Fibroblast of villous mesenchyme (primary cell): Measurements from ENCODE around the gene PDILT. TPM values are rescaled to one million over a fixed set of nuclear protein-coding genes. Genes with fewer than 3 reads are reported as not detected.
"Not testable (repeated sequence)": the region's sequence is repeated elsewhere in the genome, so short reads cannot be mapped to it uniquely, and the experiment has no call there.

Experiments
- DNase-seq: peaks from one replicate; pipeline ENCODE4 v3.0.0-alpha.2; 2010; ENCODE audit warnings: low read depth
- H3K4me3 ChIP-seq: 2 replicates; pipeline ENCODE4 v1.5.1; 2011; ENCODE audit warnings: low read depth, mild to moderate bottlenecking, low read length
- CTCF ChIP-seq: IDR thresholded peaks from 2 replicates; pipeline ENCODE4 v1.5.1; 2012; ENCODE audit warnings: low read depth, mild to moderate bottlenecking, low read length; ENCODE audit not compliant: insufficient read depth
- total RNA-seq: library from RNA; depleted of rRNA; stranded (reverse); fragments of >200 nt; gene quantifications from 2 replicates; pipeline ENCODE4 v1.2.3, GENCODE V29; 2012

The PDILT gene
- total RNA-seq, 1 donor, result not detected

- DNase-seq, result no peak
- no peak for TF ChIP-seq CTCF
These were observed 90.0 kb downstream of the PDILT start for GRCh38 chr16:20314575-20314974.

GRCh38 chr16:20313741-20314140 lies 90.8 kb downstream of the PDILT start:
- no peak for DNase-seq
- H3K4me3 ChIP-seq, result no peak overlapping the region
- TF ChIP-seq CTCF, result no peak

More at GRCh38 chr16:20314575-20314974, 90.0 kb downstream of the PDILT start:
- H3K4me3 ChIP-seq, result no peak overlapping the region

- not testable (repeated sequence) for H3K4me3 ChIP-seq, DNase-seq
These were observed 91.9 kb downstream of the PDILT start for GRCh38 chr16:20312536-20313095.

- no peak for TF ChIP-seq CTCF
- H3K4me3 ChIP-seq, result no peak overlapping the region
- DNase-seq, result no peak
These were observed 93.0 kb downstream of the PDILT start for GRCh38 chr16:20311548-20311947.

GRCh38 chr16:20310421-20311395 lies 93.8 kb downstream of the PDILT start:
- H3K4me3 ChIP-seq, result no peak overlapping the region
- no peak for TF ChIP-seq CTCF
- no peak for DNase-seq

GRCh38 chr16:20309786-20310185 lies 94.8 kb downstream of the PDILT start:
- no peak for TF ChIP-seq CTCF
- no peak for DNase-seq

More at GRCh38 chr16:20309786-20310185, 94.8 kb downstream of the PDILT start:
- H3K4me3 ChIP-seq, result no peak overlapping the region

Other genes with a start within 250 kb of the PDILT start
- not detected in 2 replicates for gene GP2, start 77.2 kb downstream of the PDILT start, total RNA-seq
- not detected in 2 replicates for gene UMOD, start 52.0 kb downstream of the PDILT start, total RNA-seq
- under 0.01 TPM in 1 of 2 replicates, not detected in the other for gene ACSM5, start 4.8 kb upstream of the PDILT start, total RNA-seq
- gene ACSM2A, start 46.8 kb upstream of the PDILT start, total RNA-seq, result not detected in 2 replicates
- gene ACSM2B, start 171.6 kb upstream of the PDILT start, total RNA-seq, result not detected in 2 replicates